ENCODE data around the gene PLCL2.

The PLCL2 gene

GRCh38 chr3:16912400-16913263, 27.9 kb downstream of the PLCL2 start:
- DNase-seq (ENCODE audit: extremely low read depth in 1 of 2, low read depth in 1 of 2) = no peak

- DNase-seq (ENCODE audit: extremely low read depth in 1 of 2, low read depth in 1 of 2) = no peak
Observed at GRCh38 chr3:16913264-16913580, 28.5 kb downstream of the PLCL2 start.

GRCh38 chr3:16916840-16917239, 32.1 kb downstream of the PLCL2 start:
- no peak for DNase-seq (ENCODE audit: extremely low read depth in 1 of 2, low read depth in 1 of 2)

GRCh38 chr3:16917256-16917935, 32.6 kb downstream of the PLCL2 start:
- no peak for DNase-seq (ENCODE audit: extremely low read depth in 1 of 2, low read depth in 1 of 2)

GRCh38 chr3:16917980-16918682, 33.4 kb downstream of the PLCL2 start:
- DNase-seq (ENCODE audit: extremely low read depth in 1 of 2, low read depth in 1 of 2) = no peak

GRCh38 chr3:16918683-16919025, 33.9 kb downstream of the PLCL2 start:
- no peak for DNase-seq (ENCODE audit: extremely low read depth in 1 of 2, low read depth in 1 of 2)

- DNase-seq (ENCODE audit: extremely low read depth in 1 of 2, low read depth in 1 of 2) = no peak
Observed at GRCh38 chr3:16923112-16923511, 38.4 kb downstream of the PLCL2 start.

GRCh38 chr3:16927485-16927884, 42.7 kb downstream of the PLCL2 start:
- DNase-seq (ENCODE audit: extremely low read depth in 1 of 2, low read depth in 1 of 2) = no peak

GRCh38 chr3:16928386-16929132, 43.8 kb downstream of the PLCL2 start:
- DNase-seq (ENCODE audit: extremely low read depth in 1 of 2, low read depth in 1 of 2) = no peak

GRCh38 chr3:16929311-16929710, 44.6 kb downstream of the PLCL2 start:
- DNase-seq (ENCODE audit: extremely low read depth in 1 of 2, low read depth in 1 of 2) = no peak

- DNase-seq (ENCODE audit: extremely low read depth in 1 of 2, low read depth in 1 of 2) = no peak
Observed at GRCh38 chr3:16932877-16933276, 48.1 kb downstream of the PLCL2 start.

- DNase-seq (ENCODE audit: extremely low read depth in 1 of 2, low read depth in 1 of 2) = no peak
Observed at GRCh38 chr3:16935781-16936180, 51.0 kb downstream of the PLCL2 start.

GRCh38 chr3:16936233-16936632, 51.5 kb downstream of the PLCL2 start:
- DNase-seq (ENCODE audit: extremely low read depth in 1 of 2, low read depth in 1 of 2) = no peak

- no peak for DNase-seq (ENCODE audit: extremely low read depth in 1 of 2, low read depth in 1 of 2)
Observed at GRCh38 chr3:16936676-16937230, 52.0 kb downstream of the PLCL2 start.

- DNase-seq (ENCODE audit: extremely low read depth in 1 of 2, low read depth in 1 of 2) = no peak
Observed at GRCh38 chr3:16937326-16937845, 52.6 kb downstream of the PLCL2 start.

- DNase-seq (ENCODE audit: extremely low read depth in 1 of 2, low read depth in 1 of 2) = no peak
Observed at GRCh38 chr3:16940769-16941700, 56.3 kb downstream of the PLCL2 start.

GRCh38 chr3:16942955-16943354, 58.2 kb downstream of the PLCL2 start:
- no peak for DNase-seq (ENCODE audit: extremely low read depth in 1 of 2, low read depth in 1 of 2)

GRCh38 chr3:16943857-16944256, 59.1 kb downstream of the PLCL2 start:
- no peak for DNase-seq (ENCODE audit: extremely low read depth in 1 of 2, low read depth in 1 of 2)

- DNase-seq (ENCODE audit: extremely low read depth in 1 of 2, low read depth in 1 of 2) = no peak
Observed at GRCh38 chr3:16944356-16944755, 59.6 kb downstream of the PLCL2 start.

- no peak for DNase-seq (ENCODE audit: extremely low read depth in 1 of 2, low read depth in 1 of 2)
Observed at GRCh38 chr3:16945330-16945729, 60.6 kb downstream of the PLCL2 start.

All from stimulated activated CD8-positive, alpha-beta memory T cell treated with anti-CD3 and anti-CD28 coated beads, Interleukin-7, amount 100 ng/mL, for 48 hours (primary cell).